Left ventricle myocardium inferior (tissue), 1 donor: ENCODE measurements around the gene TRIOBP. TPM values are rescaled to one million over a fixed set of nuclear protein-coding genes. Genes with fewer than 3 reads are reported as not detected.

Source experiments
- DNase-seq: peaks from one replicate; pipeline ENCODE4 v3.0.0-alpha.2; 2020
- H3K27ac ChIP-seq: fragments of 200-600 bp; replicated peaks from 2 replicates; pipeline ENCODE4 v1.8.0; 2021
- H3K27me3 ChIP-seq: fragments of 200-600 bp; 2 replicates; pipeline ENCODE4 v1.8.0; 2021; ENCODE audit warnings: low read depth
- H3K36me3 ChIP-seq: fragments of 200-600 bp; 2 replicates; pipeline ENCODE4 v1.8.0; 2021
- H3K4me1 ChIP-seq: fragments of 200-600 bp; 2 replicates; pipeline ENCODE4 v1.8.0; 2021
- H3K4me3 ChIP-seq: fragments of 200-600 bp; 2 replicates; pipeline ENCODE4 v1.8.0; 2021; ENCODE audit warnings: mild to moderate bottlenecking, moderate library complexity
- H3K9me3 ChIP-seq: fragments of 200-600 bp; replicated peaks from 2 replicates; pipeline ENCODE4 v1.8.0; 2021
- CTCF ChIP-seq: fragments of 200-600 bp; IDR thresholded peaks from 2 replicates; pipeline ENCODE4 v1.8.0; 2021; ENCODE audit warnings: antibody characterized with exemption, mild to moderate bottlenecking, borderline replicate concordance
- intact Hi-C: fragments of 100-400 bp; cut with micrococcal nuclease; formaldehyde crosslinking; loops from one replicate; pipeline ENCODE4 v1.11.0; 2022
- total RNA-seq: library from RNA; stranded (reverse); fragmentation: NEBNext Ultra II Directional; extraction: Animal tissue kit (Norgen Biotek cat#: 25700); gene quantifications from one replicate; pipeline ENCODE4 v1.2.1, GENCODE V29; 2021
- donor health status: DM: no; HTN: yes; CAD: no; lungs with severe emphysema.

The TRIOBP gene
- total RNA-seq, 1 donor from 2014 or later: 86.5 TPM

- intact Hi-C loops: no loop called here
- peaks cover 78% of the 10 kb centered on the region for H3K4me1 ChIP-seq
- H3K27ac ChIP-seq: peak overlapping the region; percentile 100
- no peak for TF ChIP-seq CTCF
- H3K36me3 ChIP-seq: no peaks in the 10 kb centered on the region
- H3K9me3 ChIP-seq: no peaks in the 10 kb centered on the region
- peak; percentile 49 for DNase-seq
- no peaks in the 10 kb centered on the region for H3K27me3 ChIP-seq
- H3K4me3 ChIP-seq: peak overlapping the region; percentile 100
These were observed 49.7 kb downstream of the TRIOBP start for GRCh38 chr22:37746366-37747079.

- DNase-seq: peak; percentile 54
- H3K27ac ChIP-seq: peak overlapping the region; percentile 100
- peaks cover 79% of the 10 kb centered on the region for H3K4me1 ChIP-seq
- H3K36me3 ChIP-seq: no peaks in the 10 kb centered on the region
- no peaks in the 10 kb centered on the region for H3K27me3 ChIP-seq
- intact Hi-C loops: no loop called here
- H3K9me3 ChIP-seq: no peaks in the 10 kb centered on the region
- TF ChIP-seq CTCF: no peak
- H3K4me3 ChIP-seq: peak overlapping the region; percentile 100
These were observed 50.3 kb downstream of the TRIOBP start for GRCh38 chr22:37747080-37747714.

DNA sequence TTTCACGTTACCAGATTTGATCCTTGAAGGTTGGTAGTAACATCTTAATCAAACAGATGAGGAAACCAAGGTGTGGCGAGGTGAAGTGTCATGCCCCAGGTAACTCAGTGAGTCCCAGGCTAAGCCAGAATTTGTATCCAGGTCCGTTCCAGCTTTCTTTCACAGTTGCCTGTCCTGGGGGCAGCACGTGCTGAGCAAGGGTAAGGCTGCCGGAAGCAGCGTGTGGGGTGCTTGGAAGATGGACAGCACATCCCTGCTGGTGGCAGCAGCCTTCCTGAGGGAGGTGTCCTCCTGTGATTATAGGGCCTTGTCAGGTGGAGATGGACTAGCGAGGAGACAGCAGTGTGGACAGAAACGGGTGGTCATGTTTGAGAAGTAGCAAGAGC, 50.9 kb downstream of the TRIOBP start:
- Histone ChIP-seq H3K27ac (peak overlapping the region; percentile 100), H3K9me3 (no peaks in the 10 kb centered on the region), H3K27me3 (no peaks in the 10 kb centered on the region), H3K36me3 (no peaks in the 10 kb centered on the region), H3K4me1 (peaks cover 79% of the 10 kb centered on the region), H3K4me3 (peak overlapping the region; percentile 100)
- no peak for TF ChIP-seq CTCF
- DNase-seq: no peak
- intact Hi-C loops: no loop called here

DNA sequence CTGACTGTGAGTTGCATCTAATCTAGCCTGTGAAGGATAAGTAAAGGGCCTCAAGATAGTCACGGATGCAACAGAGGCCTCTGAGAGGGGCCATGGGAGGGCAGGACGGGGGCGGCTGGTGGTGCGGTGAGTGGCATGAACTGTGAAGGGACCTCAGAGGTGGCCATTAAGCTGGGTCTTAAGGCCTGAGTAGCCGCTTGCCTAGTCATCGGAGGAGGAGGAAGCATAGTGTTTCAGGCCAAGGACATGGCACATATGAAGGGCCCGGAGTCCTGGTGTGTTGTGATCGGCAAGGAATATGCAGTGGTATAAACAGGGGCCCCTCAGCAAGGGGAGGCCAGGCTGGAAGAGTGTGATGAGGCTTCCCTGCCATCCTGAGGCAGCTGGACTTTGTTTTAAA, 51.8 kb downstream of the TRIOBP start:
- no peaks in the 10 kb centered on the region for H3K36me3 ChIP-seq
- no peak for TF ChIP-seq CTCF
- no peak for DNase-seq
- H3K9me3 ChIP-seq: no peaks in the 10 kb centered on the region
- intact Hi-C loops: no loop called here
- peak overlapping the region; percentile 100 for H3K27ac ChIP-seq
- peak overlapping the region; percentile 100 for H3K4me3 ChIP-seq
- H3K4me1 ChIP-seq: peaks cover 83% of the 10 kb centered on the region
- no peaks in the 10 kb centered on the region for H3K27me3 ChIP-seq

GRCh38 chr22:37749226-37749625, 52.4 kb downstream of the TRIOBP start:
- H3K27me3 ChIP-seq: no peaks in the 10 kb centered on the region
- H3K9me3 ChIP-seq: no peaks in the 10 kb centered on the region
- intact Hi-C loops: no loop called here
- peaks cover 89% of the 10 kb centered on the region for H3K4me1 ChIP-seq
- H3K27ac ChIP-seq: peak overlapping the region; percentile 100
- peak overlapping the region; percentile 100 for H3K4me3 ChIP-seq
- no peak for DNase-seq
- no peak for TF ChIP-seq CTCF
- peaks cover under 1% of the 10 kb centered on the region for H3K36me3 ChIP-seq
